DOHH2 (cell line): ENCODE data around the gene TFDP1.

Experiments used
- EZH2phosphoT487 ChIP-seq: fragments of 200-600 bp; sonication (generic); IDR thresholded peaks from 2 replicates; pipeline ENCODE4 v1.6.1; 2017; ENCODE audit warnings: borderline replicate concordance, mild to moderate bottlenecking, antibody characterized with exemption, low read length, moderate library complexity, mixed read lengths
- TF ChIP-seq, protein P1 (sequence below): fragments of 200-600 bp; sonication (generic); IDR thresholded peaks from one replicate; pipeline ENCODE4 v1.5.1; 2014; ENCODE audit warnings: antibody characterized with exemption, mild to moderate bottlenecking, low read depth, low read length; ENCODE audit not compliant: poor library complexity, severe bottlenecking

DNA sequence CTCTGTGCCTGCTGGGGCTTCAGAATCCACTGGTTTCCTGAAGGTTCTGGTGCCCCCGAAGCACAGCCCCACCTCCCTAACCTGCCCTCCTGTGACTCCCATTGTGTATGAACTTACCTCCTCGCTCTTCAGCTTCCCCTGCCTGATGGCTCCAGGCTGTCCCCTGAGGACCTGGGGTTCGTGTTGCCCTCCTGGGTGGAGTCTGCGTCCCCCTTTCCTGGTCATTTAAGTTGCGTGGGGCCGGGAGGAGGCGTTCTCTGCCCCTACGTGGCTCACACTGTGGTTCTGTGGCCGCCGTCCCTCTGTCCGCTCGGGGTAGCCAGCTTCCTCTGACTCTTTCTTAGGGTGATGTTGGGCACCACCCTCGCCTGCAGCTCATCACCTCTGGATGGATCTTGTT is 13.9 kb downstream of the TFDP1 start:
- TF ChIP-seq, protein P1, sequence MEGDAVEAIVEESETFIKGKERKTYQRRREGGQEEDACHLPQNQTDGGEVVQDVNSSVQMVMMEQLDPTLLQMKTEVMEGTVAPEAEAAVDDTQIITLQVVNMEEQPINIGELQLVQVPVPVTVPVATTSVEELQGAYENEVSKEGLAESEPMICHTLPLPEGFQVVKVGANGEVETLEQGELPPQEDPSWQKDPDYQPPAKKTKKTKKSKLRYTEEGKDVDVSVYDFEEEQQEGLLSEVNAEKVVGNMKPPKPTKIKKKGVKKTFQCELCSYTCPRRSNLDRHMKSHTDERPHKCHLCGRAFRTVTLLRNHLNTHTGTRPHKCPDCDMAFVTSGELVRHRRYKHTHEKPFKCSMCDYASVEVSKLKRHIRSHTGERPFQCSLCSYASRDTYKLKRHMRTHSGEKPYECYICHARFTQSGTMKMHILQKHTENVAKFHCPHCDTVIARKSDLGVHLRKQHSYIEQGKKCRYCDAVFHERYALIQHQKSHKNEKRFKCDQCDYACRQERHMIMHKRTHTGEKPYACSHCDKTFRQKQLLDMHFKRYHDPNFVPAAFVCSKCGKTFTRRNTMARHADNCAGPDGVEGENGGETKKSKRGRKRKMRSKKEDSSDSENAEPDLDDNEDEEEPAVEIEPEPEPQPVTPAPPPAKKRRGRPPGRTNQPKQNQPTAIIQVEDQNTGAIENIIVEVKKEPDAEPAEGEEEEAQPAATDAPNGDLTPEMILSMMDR: no peak
- no peak for TF ChIP-seq EZH2phosphoT487
